IPS-20b (cell line): ENCODE results near the gene POTEE.
"Not testable (repeated sequence)": the region's sequence is repeated elsewhere in the genome, so short reads cannot be mapped to it uniquely, and the experiment has no call there.

ENCODE experiments used
- H3K27ac ChIP-seq: one replicate; pipeline ENCODE4 v1.5.1; 2013; ENCODE audit warnings: low read length
- H3K27me3 ChIP-seq: 2 replicates; pipeline ENCODE4 v1.6.1; 2013; ENCODE audit warnings: mild to moderate bottlenecking, low read length, inconsistent platforms; ENCODE audit not compliant: insufficient read depth
- H3K36me3 ChIP-seq: 2 replicates; pipeline ENCODE4 v1.6.1; 2013; ENCODE audit warnings: low read depth, mild to moderate bottlenecking, inconsistent platforms, low read length, moderate library complexity; ENCODE audit not compliant: insufficient read depth
- H3K4me1 ChIP-seq: 2 replicates; pipeline ENCODE4 v1.6.1; 2013; ENCODE audit warnings: mild to moderate bottlenecking, control low read depth, inconsistent platforms, low read length, moderate library complexity; ENCODE audit not compliant: insufficient read depth
- H3K4me3 ChIP-seq: 2 replicates; pipeline ENCODE4 v1.5.1; 2013; ENCODE audit warnings: mild to moderate bottlenecking, low read length, inconsistent platforms
- H3K9ac ChIP-seq: 2 replicates; pipeline ENCODE4 v1.6.1; 2013; ENCODE audit warnings: low read depth, mild to moderate bottlenecking, inconsistent platforms, low read length, moderate library complexity
- H3K9me3 ChIP-seq: 2 replicates; pipeline ENCODE4 v1.6.1; 2013; ENCODE audit warnings: mild to moderate bottlenecking, low read depth, low read length, inconsistent platforms; ENCODE audit not compliant: insufficient read depth

The POTEE gene

DNA sequence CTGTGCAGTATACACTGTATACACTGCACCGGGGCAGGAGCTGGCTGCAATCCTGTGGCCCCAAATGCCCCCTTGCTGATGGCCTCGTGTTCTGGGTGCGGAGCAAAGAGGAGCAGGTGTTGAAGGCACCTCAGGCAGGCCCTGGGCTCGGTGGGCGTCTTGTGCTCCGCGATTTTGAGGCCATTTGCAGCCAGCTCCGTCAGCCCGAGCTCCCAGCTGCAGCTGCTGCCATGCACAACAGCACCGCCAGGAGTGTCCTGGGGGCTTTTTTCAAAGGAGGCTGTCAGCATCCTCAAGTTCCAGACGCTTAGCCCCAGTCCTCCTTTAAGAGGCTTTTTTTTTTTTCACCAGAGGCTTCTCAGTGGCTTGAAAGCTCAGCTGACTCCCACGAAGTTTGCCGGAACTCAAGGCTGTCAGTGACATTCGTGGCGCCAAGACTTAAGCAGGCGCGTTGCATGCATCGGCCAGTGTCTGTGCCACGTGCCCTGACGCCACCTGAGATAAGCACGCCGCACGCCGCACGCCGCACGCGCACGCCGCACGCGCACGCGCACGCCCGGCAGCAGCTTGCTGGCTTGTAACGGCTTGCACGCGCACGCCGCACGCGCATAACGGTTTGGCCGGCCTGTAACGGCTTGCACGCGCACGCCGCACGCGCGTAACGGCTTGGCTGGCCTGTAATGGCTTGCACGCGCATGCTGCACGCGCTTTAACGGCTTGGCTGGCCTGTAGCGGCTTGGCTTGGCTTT lies 8.1 kb downstream of the POTEE start:
- not testable (repeated sequence) for H3K9ac ChIP-seq, H3K4me3 ChIP-seq, H3K9me3 ChIP-seq, H3K27me3 ChIP-seq, H3K4me1 ChIP-seq, H3K27ac ChIP-seq, H3K36me3 ChIP-seq

GRCh38 chr2:131235543-131236449 lies 26.5 kb downstream of the POTEE start:
- H3K4me3 ChIP-seq, H3K36me3 ChIP-seq, H3K27ac ChIP-seq, H3K27me3 ChIP-seq, H3K9ac ChIP-seq, H3K9me3 ChIP-seq, H3K4me1 ChIP-seq: not testable (repeated sequence)
